GM23338 (cell line): ENCODE data around the gene CYBC1. TPM values are rescaled to one million over a fixed set of nuclear protein-coding genes. Genes with fewer than 3 reads are reported as not detected.

ENCODE experiments used
- ATAC-seq: fragments of 200-7000 bp; cut with Tn5 transposase; 3 replicates; pipeline ENCODE4 v1.9.1; 2020
- DNase-seq: peaks from one replicate; pipeline ENCODE4 v3.0.0-alpha.2; 2015; ENCODE audit warnings: low spot score
- H2AFZ ChIP-seq: fragments of 200-600 bp; sonication (generic); 2 replicates; pipeline ENCODE4 v1.8.0; 2016; ENCODE audit warnings: antibody characterized with exemption, mild to moderate bottlenecking, moderate library complexity
- H3F3A ChIP-seq: fragments of 200-600 bp; sonication (generic); replicated peaks from 2 replicates; pipeline ENCODE4 v1.8.0; 2017; ENCODE audit warnings: antibody characterized with exemption, mixed run types, low read depth
- H3K27ac ChIP-seq: fragments of 200-600 bp; sonication (generic); 2 replicates; pipeline ENCODE4 v1.6.1; 2016; ENCODE audit warnings: low read depth
- H3K27me3 ChIP-seq: fragments of 200-600 bp; sonication (generic); 2 replicates; pipeline ENCODE4 v1.8.0; 2016; ENCODE audit warnings: mild to moderate bottlenecking, mixed run types, moderate library complexity; ENCODE audit not compliant: insufficient read depth
- H3K36me3 ChIP-seq: fragments of 200-600 bp; sonication (generic); 2 replicates; pipeline ENCODE4 v1.8.0; 2016; ENCODE audit warnings: mild to moderate bottlenecking; ENCODE audit not compliant: insufficient read depth
- H3K4me1 ChIP-seq: fragments of 200-600 bp; sonication (generic); 2 replicates; pipeline ENCODE4 v1.8.0; 2016; ENCODE audit warnings: mild to moderate bottlenecking, moderate library complexity; ENCODE audit not compliant: insufficient read depth
- H3K4me2 ChIP-seq: fragments of 200-600 bp; sonication (generic); 2 replicates; pipeline ENCODE4 v1.7.1; 2017; ENCODE audit warnings: mixed run types
- H3K4me3 ChIP-seq: fragments of 200-600 bp; sonication (generic); 2 replicates; pipeline ENCODE4 v1.6.1; 2016; ENCODE audit warnings: mixed run types
- H3K79me2 ChIP-seq: fragments of 200-600 bp; sonication (generic); replicated peaks from 2 replicates; pipeline ENCODE4 v1.8.0; 2017; ENCODE audit warnings: mild to moderate bottlenecking; ENCODE audit not compliant: insufficient read depth
- H3K9me2 ChIP-seq: fragments of 200-600 bp; sonication (generic); 2 replicates; pipeline ENCODE4 v1.8.0; 2017; ENCODE audit not compliant: insufficient read depth
- H4K20me1 ChIP-seq: fragments of 200-600 bp; sonication (generic); replicated peaks from 2 replicates; pipeline ENCODE4 v1.8.0; 2017; ENCODE audit warnings: mild to moderate bottlenecking; ENCODE audit not compliant: insufficient read depth
- H3K27ac Mint-ChIP-seq: 2 replicates; pipeline ENCODE4 v1.8.0; 2020; ENCODE audit warnings: inconsistent platforms, mild to moderate bottlenecking, moderate library complexity, mixed read lengths
- H3K27me3 Mint-ChIP-seq: 3 replicates; pipeline ENCODE4 v1.8.0; 2022; ENCODE audit warnings: low read depth, mild to moderate bottlenecking, moderate library complexity, mixed read lengths, inconsistent platforms; ENCODE audit not compliant: insufficient read depth, poor library complexity
- H3K36me3 Mint-ChIP-seq: 3 replicates; pipeline ENCODE4 v1.8.0; 2021; ENCODE audit warnings: low read depth, mild to moderate bottlenecking, inconsistent platforms, moderate library complexity, mixed read lengths
- H3K4me1 Mint-ChIP-seq: 3 replicates; pipeline ENCODE4 v1.8.0; 2020; ENCODE audit warnings: mild to moderate bottlenecking, inconsistent platforms, mixed read lengths
- H3K4me3 Mint-ChIP-seq: 3 replicates; pipeline ENCODE4 v1.8.0; 2021; ENCODE audit warnings: moderate library complexity, mild to moderate bottlenecking, inconsistent platforms, mixed read lengths
- H3K9me3 Mint-ChIP-seq: 3 replicates; pipeline ENCODE4 v1.8.0; 2020; ENCODE audit warnings: moderate library complexity, mild to moderate bottlenecking, inconsistent platforms, mixed read lengths
- CREB1 ChIP-seq: fragments of 250-450 bp; sonication (Bioruptor Pico); IDR thresholded peaks from 2 replicates; pipeline ENCODE4 v1.5.0; 2020; ENCODE audit warnings: low read depth, mild to moderate bottlenecking, moderate library complexity
- ETS1 ChIP-seq: IDR thresholded peaks from 2 replicates; pipeline ENCODE4 v1.6.1; 2016; ENCODE audit warnings: antibody characterized with exemption
- EZH2 ChIP-seq: fragments of 200-600 bp; sonication (generic); IDR thresholded peaks from one replicate; pipeline ENCODE4 v1.8.0; 2017; ENCODE audit warnings: antibody characterized with exemption, mild to moderate bottlenecking, low read depth; ENCODE audit not compliant: unreplicated experiment
- EZH2phosphoT487 ChIP-seq: fragments of 200-600 bp; sonication (generic); IDR thresholded peaks from one replicate; pipeline ENCODE4 v1.8.1; 2018; ENCODE audit warnings: antibody characterized with exemption; ENCODE audit not compliant: unreplicated experiment
- JUNB ChIP-seq: IDR thresholded peaks from one replicate; pipeline ENCODE4 v1.6.1; 2016; ENCODE audit warnings: antibody characterized with exemption; ENCODE audit not compliant: unreplicated experiment
- NANOG ChIP-seq: IDR thresholded peaks from 2 replicates; pipeline ENCODE4 v1.6.1; 2016; ENCODE audit warnings: antibody characterized with exemption, borderline replicate concordance
- POLR2AphosphoS5 ChIP-seq: IDR thresholded peaks from 2 replicates; pipeline ENCODE4 v1.6.1; 2016; ENCODE audit warnings: antibody characterized with exemption, low read depth
- STAT1 ChIP-seq: IDR thresholded peaks from one replicate; pipeline ENCODE4 v1.6.1; 2016; ENCODE audit warnings: antibody characterized with exemption; ENCODE audit not compliant: unreplicated experiment
- ZNF114 ChIP-seq: fragments of 250-450 bp; sonication (Bioruptor Pico); IDR thresholded peaks from 2 replicates; pipeline ENCODE4 v1.5.0; 2020; ENCODE audit warnings: mild to moderate bottlenecking, moderate library complexity
- ZNF331 ChIP-seq: fragments of 250-450 bp; sonication (Bioruptor Pico); IDR thresholded peaks from 2 replicates; pipeline ENCODE4 v1.5.0; 2020; ENCODE audit warnings: low read depth, mild to moderate bottlenecking, moderate library complexity
- polyA plus RNA-seq: library from polyadenylated mRNA; unstranded; fragments of >200 nt; fragmentation: Nextera tagmentation; extraction: Ambion mirVana; gene quantifications from 2 replicates; pipeline ENCODE4 v1.2.1, GENCODE V29; 2016
- total RNA-seq: library from RNA; depleted of rRNA; stranded (reverse); fragments of >200 nt; shearing (Covaris generic); gene quantifications from 2 replicates; pipeline ENCODE4 v1.2.3, GENCODE V29; 2014
- TF ChIP-seq, protein P1 (sequence below): IDR thresholded peaks from one replicate; pipeline ENCODE4 v1.6.1; 2018; ENCODE audit warnings: antibody characterized with exemption; ENCODE audit not compliant: unreplicated experiment
- TF ChIP-seq, protein P2 (sequence below), 2 experiments: fragments of 200-600 bp in 1 of 2; sonication (generic) in 1 of 2; conservative IDR thresholded peaks; 2 replicates each; pipeline versions ENCODE4 v1.5.1 to v1.6.1; 2016 to 2017; ENCODE audit warnings: antibody characterized with exemption in 2 of 2, low read depth in 2 of 2, mild to moderate bottlenecking in 2 of 2, moderate library complexity in 1 of 2

CYBC1 gene
- total and polyA plus RNA-seq, 2 experiments from 2014 or later = 24.7 to 72.4 TPM

DNA sequence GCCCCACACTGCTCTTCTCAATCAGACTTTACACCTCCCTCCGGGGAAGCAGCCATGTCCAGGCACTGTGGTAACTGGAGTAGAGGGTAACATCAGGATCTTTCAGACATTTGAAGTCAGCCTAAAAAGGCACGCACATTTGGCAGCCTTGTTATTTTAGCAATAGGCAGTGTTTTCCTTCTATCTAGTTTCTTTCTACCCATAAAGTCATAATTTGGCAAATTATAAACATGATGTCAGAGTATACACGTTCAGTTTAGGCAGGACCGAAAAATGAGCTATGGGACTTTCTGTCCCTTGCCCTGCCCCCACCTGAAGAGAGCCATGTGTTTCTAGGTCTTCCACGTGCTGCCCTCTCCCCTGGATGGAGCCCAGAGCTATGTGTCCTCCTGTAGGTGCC, 29.1 kb upstream of the CYBC1 start:
- no peaks in the 10 kb centered on the region for H3K36me3 ChIP-seq
- H3K27ac ChIP-seq = no peak overlapping the region
- H3K4me2 ChIP-seq = no peak overlapping the region
- TF ChIP-seq, protein P1, sequence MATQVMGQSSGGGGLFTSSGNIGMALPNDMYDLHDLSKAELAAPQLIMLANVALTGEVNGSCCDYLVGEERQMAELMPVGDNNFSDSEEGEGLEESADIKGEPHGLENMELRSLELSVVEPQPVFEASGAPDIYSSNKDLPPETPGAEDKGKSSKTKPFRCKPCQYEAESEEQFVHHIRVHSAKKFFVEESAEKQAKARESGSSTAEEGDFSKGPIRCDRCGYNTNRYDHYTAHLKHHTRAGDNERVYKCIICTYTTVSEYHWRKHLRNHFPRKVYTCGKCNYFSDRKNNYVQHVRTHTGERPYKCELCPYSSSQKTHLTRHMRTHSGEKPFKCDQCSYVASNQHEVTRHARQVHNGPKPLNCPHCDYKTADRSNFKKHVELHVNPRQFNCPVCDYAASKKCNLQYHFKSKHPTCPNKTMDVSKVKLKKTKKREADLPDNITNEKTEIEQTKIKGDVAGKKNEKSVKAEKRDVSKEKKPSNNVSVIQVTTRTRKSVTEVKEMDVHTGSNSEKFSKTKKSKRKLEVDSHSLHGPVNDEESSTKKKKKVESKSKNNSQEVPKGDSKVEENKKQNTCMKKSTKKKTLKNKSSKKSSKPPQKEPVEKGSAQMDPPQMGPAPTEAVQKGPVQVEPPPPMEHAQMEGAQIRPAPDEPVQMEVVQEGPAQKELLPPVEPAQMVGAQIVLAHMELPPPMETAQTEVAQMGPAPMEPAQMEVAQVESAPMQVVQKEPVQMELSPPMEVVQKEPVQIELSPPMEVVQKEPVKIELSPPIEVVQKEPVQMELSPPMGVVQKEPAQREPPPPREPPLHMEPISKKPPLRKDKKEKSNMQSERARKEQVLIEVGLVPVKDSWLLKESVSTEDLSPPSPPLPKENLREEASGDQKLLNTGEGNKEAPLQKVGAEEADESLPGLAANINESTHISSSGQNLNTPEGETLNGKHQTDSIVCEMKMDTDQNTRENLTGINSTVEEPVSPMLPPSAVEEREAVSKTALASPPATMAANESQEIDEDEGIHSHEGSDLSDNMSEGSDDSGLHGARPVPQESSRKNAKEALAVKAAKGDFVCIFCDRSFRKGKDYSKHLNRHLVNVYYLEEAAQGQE = no peak
- TF ChIP-seq STAT1 (no peak), CREB1 (CRISPR knock-in tag) (no peak), EZH2phosphoT487 (no peak), NANOG (no peak), EZH2 (no peak), ETS1 (no peak), POLR2AphosphoS5 (no peak), ZNF331 (CRISPR knock-in tag) (no peak)
- TF ChIP-seq, protein P2, sequence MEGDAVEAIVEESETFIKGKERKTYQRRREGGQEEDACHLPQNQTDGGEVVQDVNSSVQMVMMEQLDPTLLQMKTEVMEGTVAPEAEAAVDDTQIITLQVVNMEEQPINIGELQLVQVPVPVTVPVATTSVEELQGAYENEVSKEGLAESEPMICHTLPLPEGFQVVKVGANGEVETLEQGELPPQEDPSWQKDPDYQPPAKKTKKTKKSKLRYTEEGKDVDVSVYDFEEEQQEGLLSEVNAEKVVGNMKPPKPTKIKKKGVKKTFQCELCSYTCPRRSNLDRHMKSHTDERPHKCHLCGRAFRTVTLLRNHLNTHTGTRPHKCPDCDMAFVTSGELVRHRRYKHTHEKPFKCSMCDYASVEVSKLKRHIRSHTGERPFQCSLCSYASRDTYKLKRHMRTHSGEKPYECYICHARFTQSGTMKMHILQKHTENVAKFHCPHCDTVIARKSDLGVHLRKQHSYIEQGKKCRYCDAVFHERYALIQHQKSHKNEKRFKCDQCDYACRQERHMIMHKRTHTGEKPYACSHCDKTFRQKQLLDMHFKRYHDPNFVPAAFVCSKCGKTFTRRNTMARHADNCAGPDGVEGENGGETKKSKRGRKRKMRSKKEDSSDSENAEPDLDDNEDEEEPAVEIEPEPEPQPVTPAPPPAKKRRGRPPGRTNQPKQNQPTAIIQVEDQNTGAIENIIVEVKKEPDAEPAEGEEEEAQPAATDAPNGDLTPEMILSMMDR (conservative IDR thresholded peaks at IDR 0.05; ENCODE audit: low read depth in 2 of 2) = no peak
- H3K27ac Mint-ChIP-seq = no peak overlapping the region
- no peaks in the 10 kb centered on the region for H3K9me3 Mint-ChIP-seq
- H3K79me2 ChIP-seq = no peaks in the 10 kb centered on the region
- no peaks in the 10 kb centered on the region for H3K4me1 ChIP-seq
- peaks cover 2% of the 10 kb centered on the region for H3K27me3 Mint-ChIP-seq
- H3F3A ChIP-seq = no peaks in the 10 kb centered on the region
- no peak overlapping the region for H2AFZ ChIP-seq
- H4K20me1 ChIP-seq = no peaks in the 10 kb centered on the region; the same call in 1 of the 2 replicates
- DNase-seq = no peak
- H3K9me2 ChIP-seq = no peaks in the 10 kb centered on the region
- no peak overlapping the region for H3K4me3 ChIP-seq
- no peak for ATAC-seq
- no peaks in the 10 kb centered on the region for H3K4me1 Mint-ChIP-seq
- H3K36me3 Mint-ChIP-seq = peaks cover 45% of the 10 kb centered on the region
- H3K27me3 ChIP-seq = no peaks in the 10 kb centered on the region
- H3K4me3 Mint-ChIP-seq = no peak overlapping the region

DNA sequence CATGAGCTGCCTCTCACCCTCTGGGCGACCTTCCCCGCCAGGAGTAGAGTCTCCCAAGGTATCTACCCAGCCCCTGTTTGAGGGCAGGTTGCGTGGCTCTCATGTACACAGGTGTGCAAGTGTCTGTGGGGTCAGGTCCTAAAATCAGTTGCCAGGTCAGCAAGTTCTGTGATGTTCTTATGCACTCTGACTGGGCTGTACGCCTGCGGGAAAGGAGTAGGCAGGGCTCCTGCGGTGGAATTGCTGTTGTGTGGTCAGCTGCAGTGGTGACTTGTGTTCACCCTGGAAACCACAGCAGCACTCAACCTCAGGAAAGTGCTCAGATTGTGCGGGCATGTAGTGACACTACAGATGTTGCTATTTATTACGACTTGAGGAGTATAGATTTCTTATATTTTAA, 27.4 kb upstream of the CYBC1 start:
- no peaks in the 10 kb centered on the region for H3K27me3 ChIP-seq
- H3K79me2 ChIP-seq = no peaks in the 10 kb centered on the region
- H3K4me1 ChIP-seq = no peaks in the 10 kb centered on the region
- no peak overlapping the region for H3K4me3 ChIP-seq
- H3K9me2 ChIP-seq = no peaks in the 10 kb centered on the region
- DNase-seq = no peak
- Mint-ChIP-seq H3K36me3 (peaks cover 43% of the 10 kb centered on the region), H3K9me3 (no peaks in the 10 kb centered on the region), H3K4me3 (no peak overlapping the region), H3K27ac (no peak overlapping the region), H3K4me1 (no peaks in the 10 kb centered on the region), H3K27me3 (peaks cover 2% of the 10 kb centered on the region)
- no peaks in the 10 kb centered on the region; the same call in 1 of the 2 replicates for H4K20me1 ChIP-seq
- no peaks in the 10 kb centered on the region for H3F3A ChIP-seq
- H2AFZ ChIP-seq = no peak overlapping the region
- H3K4me2 ChIP-seq = no peak overlapping the region
- H3K27ac ChIP-seq = no peak overlapping the region
- ATAC-seq = no peak
- H3K36me3 ChIP-seq = no peaks in the 10 kb centered on the region
- TF ChIP-seq JUNB (no peak), NANOG (no peak), CREB1 (CRISPR knock-in tag) (no peak), EZH2phosphoT487 (no peak), POLR2AphosphoS5 (no peak), ZNF331 (CRISPR knock-in tag) (no peak), ZNF114 (no peak)
- TF ChIP-seq, protein P2 (conservative IDR thresholded peaks at IDR 0.05; ENCODE audit: low read depth in 2 of 2) = no peak
- TF ChIP-seq, protein P1 = no peak
